Esophagus mucosa (tissue), 1 donor: ENCODE results near the gene CXorf51A. TPM values are rescaled to one million over a fixed set of nuclear protein-coding genes. Genes with fewer than 3 reads are reported as not detected.
"Not testable (repeated sequence)": the region's sequence is repeated elsewhere in the genome, so short reads cannot be mapped to it uniquely, and the experiment has no call there.

Source experiments
- ATAC-seq: fragments of 200-7000 bp; cut with Tn5 transposase; one replicate; pipeline ENCODE4 v1.9.1; 2020
- total RNA-seq: library from RNA; stranded (reverse); gene quantifications from one replicate; pipeline ENCODE4 v1.2.4, GENCODE V29; 2023
- donor health status: DM: yes; HTN: yes; CAD: no.

Gene CXorf51A
- not detected for total RNA-seq

- not testable (repeated sequence) for ATAC-seq
Observed at GRCh38 chrX:146814644-146815043, at the start of gene CXorf51A. CXorf51A (minus strand) TSS chrX:146814744; CDS start chrX:146814723, 21 bp downstream.

- no peak for ATAC-seq
Observed at GRCh38 chrX:146863566-146863965, 49.0 kb upstream of the CXorf51A start.

DNA sequence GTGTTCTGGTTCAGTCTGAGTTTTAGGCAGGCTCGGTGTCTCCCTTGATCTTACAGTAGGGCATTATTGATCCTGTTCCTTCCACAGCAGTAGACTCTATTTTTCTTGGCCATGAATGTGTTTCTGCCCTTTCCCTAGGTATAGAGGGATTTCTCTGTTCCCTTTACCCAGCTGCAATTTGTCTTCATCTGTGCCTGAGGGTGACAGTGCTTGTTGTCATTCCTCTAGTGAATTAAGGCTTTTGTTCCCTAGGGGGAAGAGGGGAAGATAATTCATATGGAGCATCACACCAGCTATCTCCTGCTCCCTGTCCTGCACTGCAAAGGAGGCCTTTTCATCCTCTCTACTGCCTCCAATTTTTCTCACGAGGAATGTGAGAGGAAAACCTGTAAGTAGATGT is 39.7 kb upstream of the CXorf51A start:
- no peak for ATAC-seq

DNA sequence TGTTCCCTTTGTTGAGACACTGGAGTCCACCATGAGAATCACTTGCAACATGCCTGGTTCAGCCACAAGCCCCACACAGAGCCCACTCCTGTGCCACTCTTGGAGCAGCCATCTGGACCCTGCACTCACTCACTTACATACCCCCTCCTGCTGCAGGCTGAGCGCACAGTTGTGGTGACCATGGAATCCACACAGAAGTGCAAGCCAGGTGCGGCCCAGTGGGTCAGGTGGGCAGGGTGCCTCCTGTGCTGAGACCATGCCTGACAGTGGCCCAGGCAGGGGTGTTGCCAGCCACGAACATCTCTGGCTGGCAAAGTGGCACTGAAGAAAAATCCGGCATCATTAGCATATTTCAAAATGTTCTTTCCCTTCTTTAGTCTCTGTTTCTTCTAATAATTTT is 17.4 kb upstream of the CXorf51A start:
- ATAC-seq: no peak

DNA sequence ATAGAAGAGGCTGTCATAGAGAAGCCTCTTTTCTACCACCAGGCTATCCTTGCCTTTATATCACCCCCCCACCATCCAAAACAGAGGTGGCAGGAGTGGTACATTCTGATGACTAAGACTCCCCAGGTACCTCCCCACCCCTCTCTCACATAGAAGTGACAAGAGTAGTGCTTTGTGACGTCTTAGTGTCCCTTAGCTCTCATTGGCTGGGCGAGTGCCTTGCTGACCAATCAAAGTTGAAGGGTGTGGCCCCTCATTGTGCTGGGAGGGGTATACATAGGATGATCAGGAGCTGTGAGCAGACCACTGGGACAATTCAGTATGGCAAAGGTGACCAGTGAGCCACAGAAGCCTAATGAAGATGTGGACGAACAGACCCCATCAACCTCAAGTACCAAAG is 5.1 kb downstream of the CXorf51A start, which contains the start of gene CXorf51B:
Gene CXorf51B (plus strand): TSS at position 301 of the 400 bp plus-strand sequence. CDS start 21 bp downstream, at position 322.
- ATAC-seq: not testable (repeated sequence)

Other genes starting within 250 kb of the CXorf51A start
- gene CXorf51B, start 5.0 kb downstream of the CXorf51A start, total RNA-seq: not detected